SK-N-SH treated with all-trans-retinoic acid at 6 μM for 48 hours (cell line): ENCODE measurements around the gene SERHL2.
"Not testable (repeated sequence)": the region's sequence is repeated elsewhere in the genome, so short reads cannot be mapped to it uniquely, and the experiment has no call there.

Experiments used
- ATAC-seq: fragments of 200-7000 bp; cut with Tn5 transposase; 3 replicates; pipeline ENCODE4 v1.9.1; 2020; ENCODE audit warnings: mild to moderate bottlenecking, moderate library complexity
- ARNTL ChIP-seq: fragments of 450-650 bp; formaldehyde crosslinking; IDR thresholded peaks from 2 replicates; pipeline ENCODE4 v1.5.0; 2020; ENCODE audit warnings: low read depth, mild to moderate bottlenecking, moderate library complexity, borderline replicate concordance
- BACH2 ChIP-seq: fragments of 250-450 bp; sonication (Bioruptor Pico); IDR thresholded peaks from 2 replicates; pipeline ENCODE4 v1.9.0; 2021; ENCODE audit warnings: mild to moderate bottlenecking, borderline replicate concordance
- CREB5 ChIP-seq: fragments of 250-450 bp; sonication (Bioruptor Pico); IDR thresholded peaks from 2 replicates; pipeline ENCODE4 v1.5.1; 2020; ENCODE audit warnings: low read depth, mild to moderate bottlenecking, moderate library complexity
- CSDC2 ChIP-seq: fragments of 250-450 bp; sonication (Bioruptor Pico); IDR thresholded peaks from 2 replicates; pipeline ENCODE4 v1.5.0; 2020; ENCODE audit warnings: mild to moderate bottlenecking, moderate library complexity
- CSRNP3 ChIP-seq: fragments of 250-450 bp; sonication (Bioruptor Pico); IDR thresholded peaks from 2 replicates; pipeline ENCODE4 v1.5.1; 2021; ENCODE audit warnings: mild to moderate bottlenecking, moderate library complexity
- ESRRG ChIP-seq: fragments of 250-450 bp; sonication (Bioruptor Pico); IDR thresholded peaks from 2 replicates; pipeline ENCODE4 v1.6.1; 2021; ENCODE audit warnings: mild to moderate bottlenecking
- GLIS3 ChIP-seq: fragments of 250-450 bp; sonication (Bioruptor Pico); IDR thresholded peaks from 2 replicates; pipeline ENCODE4 v1.5.0; 2020; ENCODE audit warnings: mild to moderate bottlenecking, moderate library complexity
- ISL1 ChIP-seq: fragments of 250-450 bp; sonication (Bioruptor Pico); IDR thresholded peaks from 2 replicates; pipeline ENCODE4 v2.1.2; 2022; ENCODE audit warnings: mild to moderate bottlenecking, moderate library complexity
- POU6F1 ChIP-seq: fragments of 250-450 bp; sonication (Bioruptor Pico); IDR thresholded peaks from 2 replicates; pipeline ENCODE4 v1.8.0; 2021; ENCODE audit warnings: low read depth, mild to moderate bottlenecking, moderate library complexity, borderline replicate concordance
- RARB ChIP-seq: fragments of 250-450 bp; sonication (Bioruptor Pico); IDR thresholded peaks from 2 replicates; pipeline ENCODE4 v1.8.0; 2021; ENCODE audit warnings: mild to moderate bottlenecking, moderate library complexity
- SNAI2 ChIP-seq: fragments of 250-450 bp; sonication (Bioruptor Pico); IDR thresholded peaks from 2 replicates; pipeline ENCODE4 v1.5.0; 2020; ENCODE audit warnings: mild to moderate bottlenecking, moderate library complexity
- TCF4 ChIP-seq: fragments of 250-450 bp; sonication (Bioruptor Pico); IDR thresholded peaks from 2 replicates; pipeline ENCODE4 v1.8.0; 2021; ENCODE audit warnings: mild to moderate bottlenecking, moderate library complexity, borderline replicate concordance
- TOX ChIP-seq: fragments of 250-450 bp; sonication (Bioruptor Pico); IDR thresholded peaks from 2 replicates; pipeline ENCODE4 v1.8.0; 2021; ENCODE audit warnings: mild to moderate bottlenecking, moderate library complexity, borderline replicate concordance
- TSHZ2 ChIP-seq: fragments of 250-450 bp; sonication (Bioruptor Pico); IDR thresholded peaks from 2 replicates; pipeline ENCODE4 v1.5.0; 2020; ENCODE audit warnings: mild to moderate bottlenecking, moderate library complexity
- ZC3H10 ChIP-seq: fragments of 250-450 bp; sonication (Bioruptor Pico); IDR thresholded peaks from 2 replicates; pipeline ENCODE4 v1.5.1; 2021; ENCODE audit warnings: mild to moderate bottlenecking, moderate library complexity
- ZFP3 ChIP-seq: fragments of 250-450 bp; sonication (Bioruptor Pico); IDR thresholded peaks from 2 replicates; pipeline ENCODE4 v1.5.0; 2020; ENCODE audit warnings: mild to moderate bottlenecking, moderate library complexity
- ZFP30 ChIP-seq: fragments of 450-650 bp; formaldehyde crosslinking; IDR thresholded peaks from 2 replicates; pipeline ENCODE4 v1.5.0; 2022; ENCODE audit warnings: mild to moderate bottlenecking, moderate library complexity
- ZNF565 ChIP-seq: fragments of 450-650 bp; formaldehyde crosslinking; conservative IDR thresholded peaks from 2 replicates; pipeline ENCODE4 v1.5.0; 2020; ENCODE audit warnings: low read depth, mild to moderate bottlenecking, moderate library complexity
- ZNF70 ChIP-seq: fragments of 450-650 bp; formaldehyde crosslinking; IDR thresholded peaks from 2 replicates; pipeline ENCODE4 v1.5.0; 2020; ENCODE audit warnings: mild to moderate bottlenecking, moderate library complexity
- ZNF8 ChIP-seq: fragments of 450-650 bp; formaldehyde crosslinking; IDR thresholded peaks from 2 replicates; pipeline ENCODE4 v1.5.0; 2020; ENCODE audit warnings: mild to moderate bottlenecking, moderate library complexity
- TF ChIP-seq, protein P1 (sequence below): fragments of 250-450 bp; sonication (Bioruptor Pico); IDR thresholded peaks from 2 replicates; pipeline ENCODE4 v1.8.0; 2020; ENCODE audit warnings: mild to moderate bottlenecking, moderate library complexity, borderline replicate concordance

The SERHL2 gene

GRCh38 chr22:42602470-42602869 lies 48.7 kb downstream of the SERHL2 start:
- ATAC-seq: no peak
- TF ChIP-seq ZFP30 (CRISPR knock-in tag): no peak
- no peak for TF ChIP-seq ISL1 (CRISPR knock-in tag)
- no peak for TF ChIP-seq ARNTL
- no peak for TF ChIP-seq ZFP3 (CRISPR knock-in tag)
- TF ChIP-seq CREB5 (CRISPR knock-in tag): no peak

DNA sequence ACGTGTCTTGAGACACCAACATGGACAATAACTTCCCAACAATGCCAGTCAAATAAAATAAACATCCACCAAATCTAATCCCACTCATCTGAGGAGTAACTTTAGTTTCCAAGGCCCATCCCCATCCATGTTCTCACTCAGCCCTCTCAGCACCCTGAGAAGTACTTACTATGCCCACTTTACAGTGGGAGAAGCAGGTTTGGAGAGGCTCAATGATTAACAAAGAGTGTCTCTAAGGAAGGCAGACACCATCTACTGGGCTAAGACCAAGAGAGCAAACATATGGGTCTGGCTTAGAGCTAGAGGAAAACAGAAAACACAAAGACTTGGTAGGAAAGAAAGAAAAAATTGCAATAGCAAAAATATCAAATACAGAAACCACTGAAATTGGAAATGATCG lies 49.7 kb downstream of the SERHL2 start:
- no peak for ATAC-seq
- TF ChIP-seq SNAI2 (CRISPR knock-in tag) (no peak), ESRRG (CRISPR knock-in tag) (no peak), RARB (CRISPR knock-in tag) (no peak), TCF4 (CRISPR knock-in tag) (no peak), POU6F1 (CRISPR knock-in tag) (no peak), CSDC2 (no peak), ZNF565 (CRISPR knock-in tag) (no peak), TSHZ2 (CRISPR knock-in tag) (no peak), ZNF70 (CRISPR knock-in tag) (no peak)
- TF ChIP-seq, protein P1, sequence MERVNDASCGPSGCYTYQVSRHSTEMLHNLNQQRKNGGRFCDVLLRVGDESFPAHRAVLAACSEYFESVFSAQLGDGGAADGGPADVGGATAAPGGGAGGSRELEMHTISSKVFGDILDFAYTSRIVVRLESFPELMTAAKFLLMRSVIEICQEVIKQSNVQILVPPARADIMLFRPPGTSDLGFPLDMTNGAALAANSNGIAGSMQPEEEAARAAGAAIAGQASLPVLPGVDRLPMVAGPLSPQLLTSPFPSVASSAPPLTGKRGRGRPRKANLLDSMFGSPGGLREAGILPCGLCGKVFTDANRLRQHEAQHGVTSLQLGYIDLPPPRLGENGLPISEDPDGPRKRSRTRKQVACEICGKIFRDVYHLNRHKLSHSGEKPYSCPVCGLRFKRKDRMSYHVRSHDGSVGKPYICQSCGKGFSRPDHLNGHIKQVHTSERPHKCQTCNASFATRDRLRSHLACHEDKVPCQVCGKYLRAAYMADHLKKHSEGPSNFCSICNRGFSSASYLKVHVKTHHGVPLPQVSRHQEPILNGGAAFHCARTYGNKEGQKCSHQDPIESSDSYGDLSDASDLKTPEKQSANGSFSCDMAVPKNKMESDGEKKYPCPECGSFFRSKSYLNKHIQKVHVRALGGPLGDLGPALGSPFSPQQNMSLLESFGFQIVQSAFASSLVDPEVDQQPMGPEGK (CRISPR knock-in tag): no peak

GRCh38 chr22:42604403-42604802 lies 50.6 kb downstream of the SERHL2 start:
- TF ChIP-seq TOX (CRISPR knock-in tag) (no peak), ZNF70 (CRISPR knock-in tag) (no peak), SNAI2 (CRISPR knock-in tag) (no peak), GLIS3 (CRISPR knock-in tag) (no peak), CSRNP3 (CRISPR knock-in tag) (no peak), POU6F1 (CRISPR knock-in tag) (no peak), ZNF8 (CRISPR knock-in tag) (no peak), BACH2 (CRISPR knock-in tag) (no peak), ISL1 (CRISPR knock-in tag) (no peak), ESRRG (CRISPR knock-in tag) (no peak), CREB5 (CRISPR knock-in tag) (no peak), ZC3H10 (CRISPR knock-in tag) (no peak), TSHZ2 (CRISPR knock-in tag) (no peak)
- 0 out of 3 replicates have a peak, but pooled peaks have one; percentile 39 for ATAC-seq

DNA sequence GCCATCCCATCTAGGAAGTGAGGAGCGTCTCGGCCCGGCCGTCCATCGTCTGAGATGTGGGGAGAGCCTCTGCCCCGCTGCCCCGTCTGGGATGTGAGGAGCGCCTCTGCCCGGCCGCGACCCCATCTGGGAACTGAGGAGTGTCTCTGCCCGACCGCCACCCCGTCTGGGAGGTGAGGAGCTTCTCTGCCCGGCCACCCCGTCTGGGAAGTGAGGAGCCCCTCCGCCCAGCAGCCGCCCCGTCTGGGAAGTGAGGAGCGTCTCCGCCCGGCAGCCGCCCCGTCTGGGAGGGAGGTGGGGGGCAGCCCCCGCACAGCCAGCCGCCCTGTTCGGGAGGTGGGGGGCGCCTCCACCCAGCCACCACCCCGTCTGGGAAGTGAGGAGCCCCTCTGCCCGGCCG lies 53.9 kb downstream of the SERHL2 start:
- ATAC-seq: not testable (repeated sequence)
